GM18520 (cell line): ENCODE measurements around the gene PNMA8A.

Experiments
- ATAC-seq: cut with Tn5 transposase; IDR thresholded peaks from one replicate; pipeline ENCODE4 v1.9.1; 2021; ENCODE audit not compliant: unreplicated experiment

Gene PNMA8A

GRCh38 chr19:46431824-46432223, 39.5 kb downstream of the PNMA8A start:
- ATAC-seq: no peak

GRCh38 chr19:46429999-46430398, 41.4 kb downstream of the PNMA8A start:
- ATAC-seq: no peak

- ATAC-seq: no peak
Measured at GRCh38 chr19:46428239-46429135, 42.9 kb downstream of the PNMA8A start, which contains the start of gene PNMA8C. PNMA8C (minus strand) TSS chr19:46428936; CDS start chr19:46428359, 577 bp downstream.

GRCh38 chr19:46427518-46428045, 43.8 kb downstream of the PNMA8A start:
- no peak for ATAC-seq

- no peak for ATAC-seq
Measured at GRCh38 chr19:46426506-46427162, 44.7 kb downstream of the PNMA8A start.

- ATAC-seq: no peak
Measured at GRCh38 chr19:46426035-46426505, 45.3 kb downstream of the PNMA8A start.

GRCh38 chr19:46423188-46423587, 48.2 kb downstream of the PNMA8A start:
- ATAC-seq: no peak

- no peak for ATAC-seq
Measured at GRCh38 chr19:46422344-46422743, 49.0 kb downstream of the PNMA8A start.

- no peak for ATAC-seq
Measured at GRCh38 chr19:46420056-46420455, 51.3 kb downstream of the PNMA8A start.
